Measurements from ENCODE around the gene CDH6. TPM values are rescaled to one million over a fixed set of nuclear protein-coding genes. Genes with fewer than 3 reads are reported as not detected.

CDH6 gene
- total RNA-seq, 1 donor = under 0.01 TPM

DNA sequence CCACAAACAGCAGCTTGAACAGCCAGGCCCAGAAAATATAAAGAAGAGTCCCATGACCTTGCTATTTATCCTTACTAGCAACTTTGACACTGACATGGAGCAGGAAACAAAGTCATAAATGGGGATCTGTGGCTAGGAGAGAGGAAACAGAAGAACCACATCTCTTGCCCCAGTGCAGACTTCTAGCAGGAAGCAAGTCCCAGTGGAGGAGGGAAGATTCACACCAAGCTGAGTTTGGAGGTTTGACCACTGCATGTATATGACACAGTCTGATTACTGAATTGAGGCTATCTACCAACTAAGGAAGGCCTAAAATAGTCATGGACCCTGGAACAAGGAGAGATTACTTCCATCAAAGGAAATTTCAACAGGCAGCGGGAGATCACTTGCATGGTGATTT is 51.4 kb downstream of the CDH6 start:
- DNase-seq (ENCODE audit: low read depth in 2 of 3, low spot score in 2 of 3) = no peak

DNA sequence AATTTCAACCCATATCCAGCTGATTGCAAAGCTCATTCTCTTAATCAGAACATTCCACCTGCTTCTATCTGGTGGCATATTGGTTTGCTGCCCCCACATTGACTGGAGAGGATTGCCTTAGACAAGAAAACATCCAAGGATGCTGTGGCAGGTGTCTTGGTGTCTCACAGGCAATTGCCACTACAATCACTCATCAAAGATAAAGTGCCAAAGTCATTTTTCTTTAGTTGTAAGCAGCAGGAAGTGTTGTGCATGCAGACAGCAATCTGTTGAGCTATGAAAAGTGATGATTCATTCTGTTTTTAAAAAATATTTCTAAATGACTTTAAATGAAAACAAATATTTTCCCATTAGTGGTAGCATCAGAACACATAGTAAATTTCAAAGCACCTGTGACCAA is 53.9 kb downstream of the CDH6 start:
- DNase-seq (ENCODE audit: low read depth in 2 of 3, low spot score in 2 of 3) = peak in 2 of 3 donors; percentile 9 to 53

DNA sequence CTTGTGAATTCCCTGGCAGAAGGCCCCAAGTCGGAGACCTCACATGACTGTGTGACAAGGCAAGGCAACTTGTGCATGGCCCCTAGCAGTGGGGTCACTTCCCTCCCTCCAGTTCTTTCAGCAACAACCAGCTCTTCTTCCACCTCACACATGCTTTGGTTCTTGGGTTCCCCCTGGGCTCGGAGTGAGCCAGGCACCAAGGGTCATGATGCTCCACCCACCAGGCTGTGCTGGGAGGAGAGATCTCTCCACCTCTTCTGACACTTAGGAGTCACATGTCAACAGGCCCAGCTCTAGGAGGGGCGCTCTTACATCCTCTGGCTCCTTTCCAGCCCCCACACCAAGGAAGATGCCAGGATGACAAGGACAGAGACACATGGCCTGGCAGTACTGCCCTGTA is 56.7 kb downstream of the CDH6 start:
- no peak for DNase-seq (ENCODE audit: low read depth in 2 of 3, low spot score in 2 of 3)

DNA sequence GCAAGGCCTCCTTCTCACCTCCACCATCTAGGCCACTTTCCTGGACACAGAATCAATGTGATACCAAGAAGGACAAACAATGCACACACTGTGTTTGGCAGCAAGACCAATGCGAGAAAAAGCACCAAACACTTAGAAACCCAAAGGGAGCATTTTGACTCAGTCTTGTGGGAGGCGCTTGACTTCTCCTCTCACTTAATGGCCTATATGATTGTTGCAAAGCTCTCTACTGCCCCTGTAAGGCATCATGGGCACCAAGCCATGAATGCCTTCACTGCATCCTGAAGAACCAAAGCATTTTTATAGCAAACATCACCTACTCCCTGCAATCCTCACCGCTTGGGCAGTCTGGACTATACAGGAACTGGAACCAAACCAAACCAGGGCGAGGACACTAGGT is 57.5 kb downstream of the CDH6 start:
- no peak for DNase-seq (ENCODE audit: low read depth in 2 of 3, low spot score in 2 of 3)

DNA sequence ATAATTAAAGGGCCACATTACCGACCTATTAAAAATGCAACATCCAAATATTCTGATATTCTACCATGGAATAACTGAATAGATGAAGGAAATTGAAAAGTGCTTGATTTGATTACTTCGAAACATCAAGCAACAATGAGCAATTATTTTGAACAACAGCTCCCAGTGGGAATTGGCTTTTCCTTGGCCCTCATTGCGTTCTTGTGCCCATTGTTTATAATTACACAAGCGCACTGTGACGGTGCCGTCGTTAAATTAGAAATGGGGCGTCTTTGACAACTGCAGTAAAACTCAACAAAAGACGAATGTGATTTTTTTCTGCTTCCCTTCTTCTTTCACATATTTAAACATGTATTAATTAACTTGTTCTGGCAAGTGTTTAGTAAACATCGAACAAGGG is 61.6 kb downstream of the CDH6 start:
- DNase-seq (ENCODE audit: low read depth in 2 of 3, low spot score in 2 of 3) = no peak

DNA sequence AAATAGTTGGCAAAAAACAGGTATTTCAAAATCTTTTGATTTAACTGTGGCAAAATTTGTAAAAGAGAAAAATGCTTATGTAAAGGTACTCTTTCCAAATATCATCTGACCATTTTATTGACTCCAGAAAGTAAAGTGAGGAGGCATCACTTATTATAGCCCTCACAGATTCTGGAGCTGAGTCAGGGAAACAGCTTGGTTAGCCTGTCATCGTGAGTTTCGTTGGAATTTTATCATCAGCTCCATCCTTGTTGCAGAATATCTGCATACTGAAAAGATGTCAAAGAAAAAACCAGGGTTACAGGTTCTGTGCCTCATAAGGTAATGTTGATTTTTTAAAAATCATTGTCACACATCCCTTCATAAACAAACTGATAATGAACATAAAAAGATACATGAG is 74.8 kb downstream of the CDH6 start:
- no peak for DNase-seq (ENCODE audit: low read depth in 2 of 3, low spot score in 2 of 3)

DNA sequence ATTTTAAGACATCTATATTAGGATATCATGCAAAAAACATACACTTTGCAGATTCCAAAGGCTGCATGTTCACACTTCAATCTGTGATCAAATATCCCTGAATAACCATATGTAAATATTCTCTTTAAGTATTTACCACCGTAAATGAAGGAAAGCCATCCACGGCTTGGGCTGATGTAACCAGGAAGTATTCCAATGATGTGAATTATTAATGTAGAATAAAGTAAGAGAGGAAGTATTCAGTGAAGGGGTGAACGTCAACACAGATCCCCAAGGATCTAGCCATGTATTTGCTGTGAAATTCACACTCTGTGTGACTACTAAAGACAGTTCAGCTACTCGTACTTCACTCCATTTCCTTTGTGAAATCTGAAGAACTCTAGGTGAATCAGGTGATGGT is 75.2 kb downstream of the CDH6 start:
- DNase-seq (ENCODE audit: low read depth in 2 of 3, low spot score in 2 of 3) = no peak

DNA sequence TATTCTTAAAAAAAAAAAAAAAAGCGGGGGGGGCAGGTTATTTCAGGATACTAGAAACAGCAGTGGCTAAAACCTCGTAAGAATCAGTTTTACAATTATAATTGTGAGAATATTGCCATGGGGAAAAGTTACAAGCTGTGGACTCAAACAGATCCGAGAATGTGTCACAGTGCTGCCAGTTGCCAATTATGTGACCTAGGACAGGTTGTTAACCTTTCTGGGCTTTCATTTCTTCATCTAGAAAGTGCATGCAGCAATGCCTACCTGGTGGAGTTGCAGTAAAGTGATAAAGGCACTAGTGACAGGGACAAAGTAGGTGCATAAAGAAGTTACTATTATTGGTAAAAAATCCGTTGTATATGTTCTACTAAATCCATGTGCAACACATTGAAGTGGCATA is 75.8 kb downstream of the CDH6 start:
- DNase-seq (ENCODE audit: low read depth in 2 of 3, low spot score in 2 of 3) = no peak

DNA sequence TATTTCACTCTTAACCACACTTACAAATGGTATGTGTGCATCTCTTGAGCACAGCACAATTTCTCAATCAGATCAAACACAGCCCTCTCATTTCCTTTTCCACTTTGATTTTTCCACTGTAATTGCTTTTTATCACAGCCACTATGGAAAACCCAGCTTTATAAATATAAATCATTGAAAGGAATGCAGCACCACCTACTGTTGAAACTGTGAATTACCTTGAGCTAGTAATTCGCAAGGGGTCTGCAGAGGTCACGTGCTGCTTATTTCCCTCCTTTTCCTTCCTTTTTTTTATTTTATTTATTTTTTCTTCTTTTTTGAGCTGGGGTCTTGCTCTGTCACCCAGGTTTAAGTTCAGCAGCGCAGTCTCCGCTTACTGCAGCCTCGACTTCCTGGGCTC is 76.9 kb downstream of the CDH6 start:
- DNase-seq (ENCODE audit: low read depth in 2 of 3, low spot score in 2 of 3) = peak in 2 of 3 donors; percentile 19 to 55

DNA sequence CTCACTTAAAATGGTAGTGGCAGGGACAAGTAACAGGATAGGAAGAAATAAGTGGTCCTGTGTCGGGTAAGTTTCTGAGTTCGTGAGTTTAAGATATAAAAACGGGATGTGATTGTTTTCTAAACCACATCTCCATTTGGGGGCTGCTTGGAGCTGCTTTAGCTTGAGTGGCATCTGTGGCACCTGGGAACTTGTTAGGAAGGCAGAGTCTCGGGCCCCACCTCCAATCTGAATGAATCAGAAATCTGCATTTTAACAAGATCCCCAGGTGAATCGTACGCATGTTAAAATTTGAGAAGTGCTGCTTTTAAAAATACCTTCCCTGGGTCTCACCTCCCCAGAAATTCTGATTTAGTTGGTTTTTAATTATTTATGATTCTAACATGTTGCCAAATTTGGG is 78.1 kb downstream of the CDH6 start:
- no peak for DNase-seq (ENCODE audit: low read depth in 2 of 3, low spot score in 2 of 3)

DNA sequence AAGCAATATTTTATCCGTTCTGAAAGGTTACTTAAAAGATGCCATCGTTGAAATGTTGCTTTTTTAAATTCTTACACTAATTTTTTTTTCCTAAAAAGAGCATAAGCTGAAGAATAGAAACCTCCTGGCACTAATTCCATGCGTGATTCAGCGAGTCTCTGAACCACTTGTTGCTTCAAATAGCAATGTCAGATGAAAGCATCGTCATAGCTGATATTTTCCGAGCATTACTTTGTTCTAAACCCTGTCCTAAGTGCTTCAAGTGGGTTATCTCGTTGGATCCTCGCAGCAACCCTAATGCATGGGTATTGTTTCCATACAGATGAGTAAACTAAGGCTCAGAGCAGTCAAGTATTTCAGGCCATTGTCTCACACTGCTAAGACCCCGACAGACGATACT is 79.7 kb downstream of the CDH6 start:
- DNase-seq (ENCODE audit: low read depth in 2 of 3, low spot score in 2 of 3) = no peak

DNA sequence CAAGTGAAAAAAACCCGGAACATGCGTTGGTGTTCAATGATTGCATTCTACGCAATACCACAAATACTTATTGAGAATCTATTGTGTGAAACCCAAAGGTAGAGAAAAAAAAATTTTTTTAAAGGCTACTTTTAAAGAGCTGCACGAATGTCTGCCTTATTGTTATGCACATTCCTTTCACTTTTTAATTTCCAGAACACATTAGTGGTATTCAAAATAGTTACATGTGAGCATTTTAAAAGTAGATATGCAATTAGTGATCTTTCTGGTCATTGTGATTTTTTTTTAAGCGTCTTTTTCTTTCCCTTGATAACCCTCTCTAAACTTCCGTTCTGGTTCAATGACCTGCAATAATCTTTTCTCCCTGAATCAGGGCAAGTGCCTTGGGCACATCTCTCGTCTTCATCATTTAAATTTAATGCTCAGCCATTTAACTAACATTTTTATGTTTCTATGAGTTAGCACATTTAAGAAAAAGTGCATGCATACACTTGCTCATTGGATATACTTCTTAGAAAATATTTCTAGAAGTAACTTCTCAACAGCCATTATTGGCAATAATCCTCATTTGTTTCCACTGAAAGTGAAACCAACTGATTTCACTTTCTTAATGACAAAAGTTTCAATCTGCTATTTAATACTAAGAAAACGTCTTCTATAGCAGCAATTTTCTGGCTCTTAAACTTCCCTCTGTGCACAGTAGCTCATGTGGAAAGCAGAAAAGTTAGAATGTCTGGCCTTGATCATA is 80.3 kb downstream of the CDH6 start:
- no peak for DNase-seq (ENCODE audit: low read depth in 2 of 3, low spot score in 2 of 3)

DNA sequence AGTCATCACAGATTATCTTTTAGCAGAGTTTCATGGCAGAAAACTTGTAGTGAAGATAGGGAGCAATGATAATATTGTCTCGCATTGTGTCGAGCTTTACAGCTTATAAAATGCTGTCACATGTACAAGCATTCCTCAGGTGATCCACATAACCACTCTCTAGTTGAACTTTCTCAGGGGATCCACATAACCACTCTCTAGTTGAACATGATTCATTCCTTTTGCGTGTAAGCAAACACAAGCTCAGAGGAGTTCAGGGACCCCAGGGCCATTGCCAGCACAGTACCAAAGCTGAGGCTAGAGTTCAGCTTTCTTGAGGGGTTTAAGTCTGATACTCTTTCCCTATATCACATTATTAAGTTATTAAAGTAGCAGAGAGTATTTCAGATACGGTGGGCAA is 86.7 kb downstream of the CDH6 start:
- DNase-seq (ENCODE audit: low read depth in 2 of 3, low spot score in 2 of 3) = no peak

DNA sequence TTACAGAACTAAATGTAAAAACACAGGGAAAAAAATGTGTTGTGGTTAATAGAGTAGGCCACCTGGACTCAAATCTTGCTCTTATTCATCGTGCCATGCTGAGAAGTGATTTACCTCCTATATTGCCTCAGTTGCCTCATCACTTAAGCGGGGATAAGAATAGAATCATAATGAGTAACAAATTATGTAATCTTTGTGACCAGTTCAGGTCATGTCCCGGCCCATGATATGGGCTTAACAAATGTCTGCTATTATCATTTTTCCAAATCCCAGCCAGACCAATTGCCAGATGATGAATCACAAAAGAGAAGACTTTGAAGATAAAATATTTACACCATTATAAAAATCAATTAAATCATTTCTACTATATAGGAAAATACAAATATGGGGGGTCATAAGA is 89.8 kb downstream of the CDH6 start:
- no peak for DNase-seq (ENCODE audit: low read depth in 2 of 3, low spot score in 2 of 3)

DNA sequence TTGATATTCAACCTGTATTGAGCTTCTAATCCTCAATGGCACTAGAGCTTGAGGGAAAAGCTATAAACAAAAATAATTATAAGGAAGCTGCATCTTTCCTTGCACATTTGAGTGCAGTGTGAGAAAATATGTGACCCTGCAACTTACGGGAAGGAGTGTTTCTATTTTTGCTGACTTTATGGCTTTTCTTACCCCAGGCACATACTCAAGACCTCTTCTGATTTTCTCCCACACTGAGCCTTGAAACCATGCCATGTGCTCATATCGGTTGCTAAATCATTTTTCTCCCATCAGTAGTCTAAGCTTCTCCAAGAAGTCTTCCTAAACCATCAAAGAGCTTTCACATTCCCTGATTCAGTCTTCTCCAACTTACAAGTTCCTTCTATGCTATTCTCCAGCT is 91.5 kb downstream of the CDH6 start:
- DNase-seq (ENCODE audit: low read depth in 2 of 3, low spot score in 2 of 3) = no peak

DNA sequence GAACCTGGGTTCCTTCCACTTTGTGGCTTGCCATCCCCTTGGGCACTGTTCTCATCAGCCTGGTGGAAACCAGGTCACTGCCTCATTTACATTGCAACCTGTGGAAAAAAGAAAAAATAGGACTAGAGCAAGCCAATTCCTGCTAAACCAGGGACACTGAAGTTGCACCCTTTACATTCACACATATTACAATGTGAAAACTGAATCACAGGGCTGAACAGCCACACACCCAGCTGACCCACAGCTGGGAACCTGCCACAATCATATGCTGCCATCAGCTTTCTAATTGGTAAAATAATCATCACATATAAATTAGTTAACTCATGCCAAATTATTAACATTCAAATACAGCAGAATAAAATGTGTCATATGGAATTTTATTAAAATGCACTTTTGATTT is 94.5 kb downstream of the CDH6 start:
- DNase-seq (ENCODE audit: low read depth in 2 of 3, low spot score in 2 of 3) = no peak

DNA sequence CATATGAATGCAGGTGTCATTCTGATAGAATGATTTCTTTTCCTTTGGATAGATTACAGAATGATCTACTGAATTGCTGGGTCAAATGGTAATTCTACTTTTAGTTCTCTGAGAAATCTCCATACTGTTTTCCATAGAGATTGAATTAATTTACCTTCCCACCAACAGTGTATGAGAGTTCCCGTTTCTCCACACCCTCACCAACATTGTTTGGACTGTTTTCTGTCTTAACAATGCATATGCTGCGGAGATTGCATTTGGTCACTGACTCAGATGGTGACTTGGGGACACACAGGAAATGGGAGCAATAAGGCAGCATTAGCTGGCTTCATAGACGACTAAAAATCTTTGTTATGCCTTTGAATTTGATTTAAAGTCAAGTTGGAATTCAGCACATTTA is 95.9 kb downstream of the CDH6 start:
- no peak for DNase-seq (ENCODE audit: low read depth in 2 of 3, low spot score in 2 of 3)

DNA sequence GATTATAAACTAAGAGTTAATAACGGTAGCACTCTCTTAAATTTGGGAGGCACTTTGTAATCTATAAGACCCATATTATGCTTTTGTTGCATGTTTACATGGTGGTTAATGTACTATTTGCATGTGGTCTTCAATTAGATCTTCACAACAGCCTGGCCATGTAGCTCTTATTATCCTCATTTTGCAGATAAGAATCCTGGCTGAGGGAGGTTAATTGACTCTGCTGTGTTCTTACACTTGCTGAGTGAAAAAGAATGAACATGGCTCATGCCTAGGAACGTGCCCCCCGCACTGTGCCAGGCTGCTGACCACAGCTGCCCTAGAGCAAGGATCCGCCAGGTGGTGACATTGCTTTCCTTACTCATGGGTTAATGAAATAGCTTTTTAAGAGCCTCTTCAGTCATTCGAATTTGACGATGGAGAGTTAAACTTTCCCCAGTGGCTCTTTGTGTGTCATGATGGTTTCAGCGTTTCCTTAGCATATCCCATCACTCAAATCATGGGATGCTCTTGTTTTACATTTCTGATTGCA is 97.9 kb downstream of the CDH6 start:
- no peak for DNase-seq (ENCODE audit: low read depth in 2 of 3, low spot score in 2 of 3)

DNA sequence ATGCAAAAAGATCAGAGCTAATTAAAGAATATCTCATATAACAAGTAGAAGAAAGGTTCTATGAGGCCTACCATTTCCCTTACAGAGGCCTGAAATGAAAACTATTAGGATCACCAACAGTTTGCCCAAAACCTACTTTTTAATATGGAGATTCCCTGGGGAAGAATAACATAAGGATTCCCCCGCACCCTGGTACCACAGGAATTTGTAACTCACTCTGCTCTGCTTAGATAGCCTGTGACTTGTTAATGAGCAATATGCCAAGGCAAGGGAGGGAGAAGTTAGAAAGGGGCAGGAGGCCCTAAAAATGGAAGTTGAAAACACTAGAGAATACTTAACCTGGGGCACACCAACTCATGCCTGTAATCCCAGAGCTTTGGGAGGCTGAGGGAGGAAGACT is 107.0 kb downstream of the CDH6 start:
- DNase-seq (ENCODE audit: low read depth in 2 of 3, low spot score in 2 of 3) = no peak

DNA sequence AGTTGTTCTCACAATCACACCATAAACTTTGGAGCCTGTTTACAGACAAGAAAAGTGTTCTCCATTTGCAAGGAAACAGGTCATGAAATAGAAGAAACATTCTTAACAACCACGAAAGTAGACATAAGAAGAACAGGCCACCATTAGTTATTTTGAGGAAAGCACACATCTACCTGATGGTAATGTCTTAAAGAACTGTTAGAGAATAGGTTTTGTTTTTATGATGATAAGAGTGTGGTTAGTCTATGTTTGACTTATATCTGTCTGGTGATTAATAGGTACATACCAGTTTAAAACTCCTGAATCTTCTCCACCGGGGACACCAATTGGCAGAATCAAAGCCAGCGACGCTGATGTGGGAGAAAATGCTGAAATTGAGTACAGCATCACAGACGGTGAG is 108.3 kb downstream of the CDH6 start:
- no peak for DNase-seq (ENCODE audit: low read depth in 2 of 3, low spot score in 2 of 3)

DNA sequence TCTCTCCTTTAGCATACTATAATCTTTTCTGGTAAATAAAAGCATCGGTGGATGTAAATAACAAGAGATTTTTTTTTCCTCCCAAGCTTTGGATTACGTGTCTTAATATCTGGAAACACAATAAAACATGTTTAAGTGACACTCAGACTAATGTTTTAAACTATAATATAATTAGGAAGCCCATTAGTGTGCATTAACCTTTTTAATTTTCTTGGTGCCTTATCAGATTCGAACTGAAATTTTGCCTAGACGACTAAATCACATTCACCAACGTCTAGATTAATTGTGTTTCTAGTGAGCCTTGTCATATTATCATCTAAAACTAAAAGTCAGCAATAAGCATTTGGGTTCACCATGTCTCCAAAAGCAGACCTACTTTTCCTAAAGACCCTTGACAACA is 110.2 kb downstream of the CDH6 start:
- DNase-seq (ENCODE audit: low read depth in 2 of 3, low spot score in 2 of 3) = no peak

DNA sequence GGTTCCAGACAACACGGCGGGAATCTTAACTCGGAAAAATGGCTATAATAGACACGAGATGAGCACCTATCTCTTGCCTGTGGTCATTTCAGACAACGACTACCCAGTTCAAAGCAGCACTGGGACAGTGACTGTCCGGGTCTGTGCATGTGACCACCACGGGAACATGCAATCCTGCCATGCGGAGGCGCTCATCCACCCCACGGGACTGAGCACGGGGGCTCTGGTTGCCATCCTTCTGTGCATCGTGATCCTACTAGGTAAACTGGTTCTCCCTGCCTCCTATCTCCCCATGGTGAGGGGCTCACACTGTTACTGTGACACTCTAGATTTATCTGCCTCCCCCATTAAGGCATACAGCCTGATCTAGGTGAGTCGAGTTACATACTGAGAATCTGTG is 124.2 kb downstream of the CDH6 start:
- no peak for DNase-seq (ENCODE audit: low read depth in 2 of 3, low spot score in 2 of 3)

DNA sequence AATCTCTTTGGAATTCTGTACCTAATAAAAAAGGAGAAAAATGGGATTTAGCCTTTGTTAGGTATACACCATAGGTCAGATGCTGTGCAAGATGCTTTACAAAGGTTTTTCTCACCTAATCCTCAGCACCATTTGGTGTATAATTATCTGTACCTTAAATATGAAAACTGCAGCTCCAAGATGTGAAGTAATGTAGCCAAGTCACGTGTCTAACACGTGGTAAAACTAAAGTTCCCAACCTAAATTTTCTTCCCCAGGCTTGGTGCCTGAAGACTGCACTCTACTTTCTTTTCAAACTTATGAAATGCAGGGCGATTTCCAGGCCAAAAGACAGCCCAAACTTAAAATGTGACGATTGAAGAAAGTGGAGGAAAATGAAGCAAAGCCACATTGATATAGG is 125.8 kb downstream of the CDH6 start:
- DNase-seq (ENCODE audit: low read depth in 2 of 3, low spot score in 2 of 3) = no peak
